Testis (tissue), 2 donors: ENCODE measurements around the gene ZNF800.

ENCODE experiments used
- CTCF ChIP-seq, 3 experiments: fragments of 450-650 bp in 2 of 3; fragments of 200-600 bp in 1 of 3; sonication (generic) in 1 of 3; IDR thresholded peaks; one replicate each; pipeline ENCODE4 v1.5.1; 2016 to 2019; ENCODE audit warnings: antibody characterized with exemption in 3 of 3, mild to moderate bottlenecking in 2 of 3, moderate library complexity in 1 of 3
- POLR2A ChIP-seq: fragments of 450-650 bp; IDR thresholded peaks from one replicate; pipeline ENCODE4 v1.6.1; 2017; ENCODE audit warnings: antibody characterized with exemption, mild to moderate bottlenecking, moderate library complexity

- TF ChIP-seq CTCF (IDR thresholded peaks at IDR 0.05) (no peak), POLR2A (no peak)
Measured at GRCh38 chr7:127322351-127322750, 70.2 kb downstream of the ZNF800 start.
